GM18870 (cell line): ENCODE data around the gene PNMA8C.

Source experiments
- ATAC-seq: cut with Tn5 transposase; IDR thresholded peaks from one replicate; pipeline ENCODE4 v1.9.1; 2021; ENCODE audit warnings: moderate library complexity; ENCODE audit not compliant: unreplicated experiment

The PNMA8C gene

DNA sequence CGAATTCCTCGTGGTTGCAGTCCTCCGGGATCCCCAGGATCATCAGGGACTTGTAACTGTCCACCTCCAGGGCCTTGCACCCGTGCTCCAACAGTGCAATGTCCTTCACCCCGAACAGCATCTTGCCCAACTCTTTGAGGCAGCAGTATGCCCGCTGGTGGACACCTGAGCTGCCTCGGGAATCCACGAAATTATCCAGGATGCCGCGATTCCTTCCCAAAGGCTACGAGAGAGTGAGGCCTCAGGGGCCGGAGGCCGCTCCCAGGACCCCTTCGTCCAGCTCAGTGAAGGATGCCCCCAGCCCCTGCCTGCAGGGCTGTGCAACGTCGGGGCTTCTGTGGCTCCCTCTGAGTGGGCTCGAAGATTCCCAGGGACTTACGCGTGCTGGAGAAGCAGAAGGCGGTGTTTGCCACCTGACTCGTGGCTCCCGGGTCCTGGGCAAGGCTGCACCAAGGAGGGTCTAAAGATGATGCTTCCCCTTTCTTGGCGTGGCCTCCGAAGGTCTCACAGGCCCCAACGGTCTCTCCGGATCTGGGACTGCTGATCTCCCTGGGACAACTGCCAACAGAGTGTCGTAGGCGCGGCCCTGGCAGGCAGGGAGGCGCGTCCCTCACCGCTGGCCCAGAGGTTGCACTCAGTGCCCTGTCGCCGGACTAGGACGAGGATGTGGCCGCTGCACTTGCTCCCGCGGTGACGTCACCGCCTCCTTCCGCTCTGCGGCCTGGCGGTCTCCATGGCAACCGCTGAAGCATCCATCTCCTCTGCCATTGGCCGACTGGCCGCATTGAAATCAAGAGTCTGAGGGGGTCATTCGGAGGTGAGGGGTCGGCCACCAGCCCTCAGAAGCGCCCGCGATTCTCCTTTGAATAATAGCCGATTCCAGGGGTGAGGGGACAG lies at the start of gene PNMA8C:
TSS of gene PNMA8C (minus strand) at position 698 of the 897 bp plus-strand sequence. CDS start at position 121, 577 bp downstream.
- ATAC-seq: no peak

DNA sequence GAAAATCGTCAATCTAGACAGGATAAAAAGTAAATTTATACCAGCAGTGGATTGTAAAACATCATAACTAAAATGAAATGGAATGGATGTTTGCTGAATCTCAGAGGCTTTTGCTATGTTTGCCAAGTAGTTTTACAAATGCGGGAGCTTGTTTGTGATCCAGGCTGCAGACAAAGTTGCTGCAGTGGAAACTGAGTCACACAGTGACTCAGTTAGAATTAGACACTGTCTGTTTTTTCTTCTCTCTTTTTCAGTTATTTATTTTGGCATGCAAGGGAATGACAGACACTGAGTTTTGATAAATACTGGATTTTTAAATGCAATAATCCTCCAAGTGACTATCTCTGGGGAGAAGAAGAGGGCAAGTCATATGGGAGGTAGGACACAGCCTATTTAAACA lies 47.2 kb upstream of the PNMA8C start:
- no peak for ATAC-seq

DNA sequence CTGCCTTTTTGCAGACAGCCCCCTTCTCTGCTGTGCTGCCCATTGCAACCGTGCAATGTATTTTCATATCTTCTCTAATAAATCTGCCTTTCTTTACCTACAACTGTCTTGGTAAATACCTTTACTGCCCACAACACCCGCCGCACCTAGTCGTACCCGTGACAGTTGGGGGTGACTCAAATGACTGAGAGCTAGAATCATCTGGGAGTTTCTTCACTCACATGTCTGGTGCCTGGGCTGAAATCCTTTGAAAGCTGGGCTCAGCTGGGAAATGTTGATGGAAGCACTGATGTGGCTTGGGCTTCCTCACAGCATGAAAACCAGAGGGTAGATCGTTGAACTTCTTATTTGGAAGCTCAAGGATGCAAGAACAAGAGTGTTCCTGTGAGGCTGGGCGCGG lies 45.5 kb upstream of the PNMA8C start:
- ATAC-seq: no peak

DNA sequence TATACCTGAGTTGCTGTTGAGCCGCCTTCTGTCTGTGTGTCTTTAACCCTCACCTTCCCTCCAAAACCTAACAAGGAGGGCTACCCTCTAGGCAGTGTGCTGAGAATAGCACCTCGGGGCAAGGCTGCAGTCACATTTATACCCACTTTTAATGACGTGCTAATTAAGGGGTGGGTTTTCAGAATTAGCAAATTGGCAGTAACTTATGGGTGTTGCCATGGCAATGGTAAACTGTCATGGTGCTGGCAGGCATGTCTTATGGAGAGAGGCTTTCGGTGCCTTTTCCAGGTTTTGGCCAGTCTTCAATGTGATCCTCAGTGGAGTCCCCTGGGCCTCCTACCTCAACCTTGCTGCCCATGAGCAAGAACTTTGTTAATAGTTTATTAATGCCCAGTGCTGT lies 43.9 kb upstream of the PNMA8C start:
- ATAC-seq: no peak

DNA sequence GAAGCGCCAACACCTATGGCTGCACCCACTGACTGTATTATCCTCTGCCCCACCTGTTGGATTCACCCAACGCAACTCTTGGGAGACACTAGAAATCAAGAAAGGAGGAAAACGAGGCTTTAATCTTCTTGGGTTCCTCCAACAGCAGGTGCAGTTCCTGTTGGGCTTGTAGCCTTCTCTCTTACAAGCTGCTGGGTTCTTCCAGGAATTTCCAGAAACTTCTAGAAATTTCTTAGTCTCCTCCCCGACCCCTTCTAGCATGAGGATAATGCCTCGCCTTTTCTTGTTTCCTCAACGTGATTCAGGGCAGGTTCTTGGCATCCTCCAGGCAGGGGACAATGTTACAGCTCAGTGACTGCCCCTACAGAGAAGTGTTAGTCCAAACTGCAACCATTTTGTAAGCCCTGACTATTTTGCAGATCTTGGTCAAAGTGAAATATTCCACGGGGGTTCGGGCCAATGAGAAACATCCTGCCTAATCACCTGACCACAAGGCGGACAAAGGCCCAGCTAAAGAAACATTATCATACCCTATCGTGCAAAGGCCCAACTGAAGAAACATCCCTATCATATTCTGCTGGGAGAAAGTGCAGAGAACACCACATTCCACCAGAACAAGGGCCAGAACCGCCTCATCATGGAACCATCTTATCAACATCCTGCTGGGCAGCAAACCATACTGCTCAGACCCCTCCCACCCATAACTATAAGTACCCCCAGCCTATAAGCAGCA lies 43.2 kb upstream of the PNMA8C start:
- no peak for ATAC-seq

DNA sequence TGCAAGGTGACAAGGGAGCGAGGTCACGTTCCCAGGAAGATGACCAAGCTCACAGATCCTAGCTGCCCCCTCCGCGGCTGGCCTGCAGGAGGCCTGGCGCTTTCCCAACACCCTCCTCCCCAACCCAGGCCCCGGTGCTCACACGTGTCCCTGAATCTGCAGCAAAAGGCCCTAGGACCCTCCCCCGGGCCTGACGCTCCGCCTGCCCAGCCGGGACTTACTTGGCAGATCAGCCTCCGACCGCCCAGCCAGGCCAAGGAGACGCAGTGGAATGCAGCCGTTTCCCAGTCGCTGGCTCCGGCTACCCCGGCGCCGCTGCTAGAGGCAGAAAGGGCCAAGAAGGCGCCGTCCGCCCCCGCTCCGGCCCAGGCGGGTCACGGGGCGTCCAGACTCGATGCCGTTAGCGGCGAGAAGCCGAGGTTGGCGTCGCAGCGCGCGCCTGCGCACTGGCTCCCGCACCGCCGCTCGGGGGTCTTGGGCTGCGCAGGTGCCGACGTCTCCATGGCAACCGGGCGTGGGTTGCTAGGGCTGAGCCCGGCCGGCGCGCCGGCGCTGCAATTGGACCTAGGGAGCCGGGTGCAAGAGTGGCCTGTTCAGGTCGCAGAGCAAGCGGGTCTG lies 42.5 kb upstream of the PNMA8C start, which contains the start of gene PNMA8A:
TSS of gene PNMA8A (minus strand) at position 448 of the 618 bp plus-strand sequence. CDS start 528 bp downstream, outside the sequence.
- ATAC-seq: no peak

DNA sequence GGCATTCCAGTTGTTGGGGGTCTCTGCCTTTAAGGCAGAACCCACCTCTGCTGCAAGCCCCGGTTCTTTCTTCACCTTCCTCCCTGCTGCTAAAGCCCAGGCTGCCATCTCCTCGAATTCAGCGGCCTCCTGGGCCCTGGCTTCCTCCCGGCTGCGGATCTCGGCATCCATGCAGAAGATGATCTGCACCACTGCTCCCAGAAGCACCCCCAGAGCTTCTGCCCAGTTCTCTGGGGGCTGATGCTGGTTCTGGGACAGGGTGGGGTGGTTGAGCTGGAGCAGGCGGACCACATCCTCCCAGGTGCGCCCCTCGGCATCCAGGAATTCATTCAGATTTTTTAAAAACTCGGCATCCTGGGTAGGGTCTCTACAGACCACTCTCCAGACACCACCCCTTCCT lies 41.6 kb upstream of the PNMA8C start:
- ATAC-seq: no peak

DNA sequence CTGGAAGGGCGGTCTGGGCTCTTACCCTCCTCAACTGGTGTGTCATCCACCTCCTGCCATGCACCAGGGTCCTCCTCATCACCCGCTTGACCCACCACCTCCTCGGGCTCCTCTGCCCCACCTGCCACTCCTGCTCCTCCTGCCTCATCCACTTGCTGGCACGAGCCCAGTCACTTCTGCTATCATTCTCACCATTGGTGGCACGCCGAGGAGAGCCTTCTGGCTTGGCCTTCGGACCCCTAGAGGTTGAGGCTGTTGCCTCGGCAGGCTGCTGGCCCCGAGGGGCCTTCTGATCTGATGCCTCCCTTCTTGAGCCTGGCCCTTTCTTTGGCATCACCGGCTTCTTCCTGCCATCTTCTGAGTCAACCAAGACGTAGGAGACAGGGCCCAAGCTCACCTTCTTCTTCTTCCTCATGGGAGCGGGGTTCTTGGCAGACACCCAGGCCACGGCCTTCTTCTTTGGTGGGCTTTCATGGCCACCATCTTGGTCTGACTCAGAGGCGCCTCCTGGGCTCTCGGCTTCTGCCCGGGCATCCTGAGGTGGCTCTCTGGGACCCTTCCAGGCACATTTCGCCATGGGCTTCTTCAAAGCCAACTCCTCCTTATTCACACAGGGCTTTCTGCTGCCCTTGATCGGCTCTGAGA lies 40.9 kb upstream of the PNMA8C start:
- no peak for ATAC-seq

DNA sequence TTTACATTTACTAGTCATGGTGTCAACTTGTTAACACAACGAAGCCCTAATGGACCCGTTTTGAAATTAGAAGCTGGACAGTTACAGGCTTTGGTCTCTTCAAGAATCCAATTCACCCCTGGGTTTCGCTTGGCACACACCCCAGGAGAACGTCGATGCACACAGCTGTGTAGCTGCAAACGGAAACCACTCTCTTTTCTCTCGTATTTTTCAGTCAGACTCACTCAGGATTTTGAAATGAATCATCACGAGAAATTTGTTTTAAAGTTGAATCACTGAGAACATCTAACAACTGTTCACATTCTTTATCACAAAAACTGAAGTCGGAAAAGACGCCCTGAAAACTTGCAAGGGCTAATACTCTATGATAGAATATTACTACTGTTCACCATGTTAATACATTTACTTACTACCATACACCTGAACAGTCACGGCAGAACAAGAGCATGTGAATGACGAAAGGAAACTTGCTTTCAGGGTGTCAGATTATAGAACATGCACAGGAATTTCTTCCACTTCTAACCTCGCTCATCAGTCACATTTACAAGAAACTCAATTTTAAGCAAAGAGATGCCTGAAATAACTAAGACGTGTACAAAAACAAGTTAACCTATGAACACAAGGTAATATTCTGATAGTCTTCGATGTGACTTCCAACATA lies 37.9 kb upstream of the PNMA8C start:
- ATAC-seq: no peak

DNA sequence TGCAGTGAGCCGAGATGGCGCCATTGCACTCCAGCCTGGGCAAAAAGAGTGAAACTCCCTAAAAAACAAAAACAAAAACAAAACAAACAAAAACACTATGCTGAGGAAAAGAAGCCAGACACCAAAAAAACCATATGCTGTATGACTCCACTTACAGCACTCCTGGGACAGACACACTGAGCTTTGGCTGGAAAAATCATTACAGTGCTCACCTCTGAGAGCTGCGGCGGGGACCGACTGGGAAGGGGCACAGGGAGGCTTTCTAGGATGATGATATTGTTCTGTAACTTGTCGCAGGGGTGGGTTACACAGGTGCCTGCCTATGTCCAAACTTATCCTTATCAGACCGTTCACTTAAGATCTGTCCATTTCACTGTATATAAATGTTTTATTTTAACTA lies 34.8 kb upstream of the PNMA8C start:
- ATAC-seq: no peak

DNA sequence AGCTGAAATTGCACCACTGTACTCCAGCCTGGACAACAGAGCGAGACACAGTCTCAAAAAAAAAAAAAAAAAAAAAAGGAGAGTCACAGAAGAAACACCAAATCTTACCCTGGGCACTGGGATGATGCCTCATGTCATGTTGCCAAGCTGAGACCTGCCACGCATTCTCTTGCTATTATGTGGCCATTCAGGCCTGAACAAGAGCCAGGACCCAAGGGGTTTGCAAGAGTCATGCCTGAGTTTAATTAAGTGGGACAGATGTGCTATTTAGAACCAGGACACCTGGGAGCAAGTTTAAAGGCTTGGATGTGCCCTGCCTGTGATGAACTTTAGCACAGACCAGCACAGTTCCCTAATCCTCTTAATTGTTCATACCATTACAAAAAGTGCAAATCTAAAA lies 32.8 kb upstream of the PNMA8C start:
- no peak for ATAC-seq

DNA sequence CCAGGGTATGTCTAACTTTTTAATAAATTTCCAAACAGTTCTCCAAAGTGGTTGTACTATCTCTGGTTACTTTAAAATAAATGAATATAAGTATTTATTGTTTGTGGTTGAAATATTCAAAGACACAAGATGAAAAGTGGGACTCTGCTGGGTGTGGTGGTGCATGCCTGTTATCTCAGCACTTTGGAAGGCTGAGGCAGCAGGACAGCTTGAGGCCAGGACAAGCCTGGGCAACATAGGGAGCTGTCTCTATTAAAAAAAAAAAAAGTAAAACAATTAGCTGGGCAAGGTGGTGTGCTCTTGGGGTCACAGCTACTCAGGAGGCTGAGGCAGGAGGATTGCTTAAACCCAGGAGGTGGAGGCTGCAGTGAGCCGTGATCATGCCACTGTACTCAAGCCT lies 32.2 kb upstream of the PNMA8C start:
- ATAC-seq: no peak

DNA sequence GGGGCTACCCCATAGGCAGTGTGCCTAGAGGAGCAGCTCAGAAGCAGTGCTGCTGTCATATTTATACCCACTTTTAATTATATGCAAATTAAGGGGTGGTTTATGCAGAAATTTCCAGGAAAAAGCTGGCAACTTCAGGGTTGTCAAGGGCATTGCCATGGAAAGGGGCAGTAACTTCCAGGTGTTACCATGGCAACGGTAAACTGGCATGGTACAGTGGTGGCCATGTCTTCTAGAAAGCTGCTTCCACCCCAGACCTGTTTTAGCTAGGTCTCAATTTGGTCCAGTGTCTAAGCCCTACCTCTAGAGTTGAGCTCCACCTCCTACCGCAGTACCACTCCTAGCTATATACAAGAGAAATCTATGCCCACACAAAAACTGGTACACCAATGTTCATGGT lies 31.3 kb upstream of the PNMA8C start:
- ATAC-seq: no peak

DNA sequence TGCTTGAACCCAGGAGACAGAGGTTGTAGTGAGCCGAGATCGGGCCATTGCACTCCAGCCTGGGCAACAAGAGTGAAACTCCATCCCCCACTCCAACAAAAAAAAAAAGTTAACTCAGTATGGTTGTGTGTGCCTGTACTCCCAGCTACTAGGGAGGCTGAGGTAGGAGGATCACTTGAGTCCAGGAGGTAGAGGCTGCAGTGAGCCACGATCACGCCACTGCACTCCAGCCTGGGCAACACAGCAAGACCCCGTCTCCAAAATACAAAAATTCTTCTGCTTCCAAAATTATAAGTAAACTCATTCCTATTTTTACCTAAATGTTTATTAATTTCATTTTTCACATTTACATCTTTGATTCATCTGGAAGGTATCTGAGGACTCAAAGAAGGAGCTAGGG lies 28.2 kb upstream of the PNMA8C start:
- no peak for ATAC-seq

DNA sequence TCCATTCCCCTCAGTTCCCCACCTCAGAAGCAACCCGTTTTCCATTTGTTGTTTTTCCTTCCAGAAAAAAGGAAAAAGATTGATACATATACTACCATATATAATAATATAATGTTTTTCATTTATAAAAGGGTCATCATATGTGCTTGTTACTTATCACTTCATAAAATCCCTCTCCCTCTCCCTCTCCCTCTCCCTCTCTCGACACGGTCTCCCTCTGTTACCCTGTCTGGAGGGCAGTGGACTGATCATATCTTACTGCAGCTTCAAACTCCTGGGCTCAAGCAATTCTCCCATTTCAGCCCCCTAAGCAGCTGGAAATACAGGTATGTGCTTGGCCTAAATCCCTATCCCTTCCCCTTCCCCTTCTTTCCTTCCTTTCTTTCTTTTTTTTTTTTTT lies 25.5 kb upstream of the PNMA8C start:
- no peak for ATAC-seq

DNA sequence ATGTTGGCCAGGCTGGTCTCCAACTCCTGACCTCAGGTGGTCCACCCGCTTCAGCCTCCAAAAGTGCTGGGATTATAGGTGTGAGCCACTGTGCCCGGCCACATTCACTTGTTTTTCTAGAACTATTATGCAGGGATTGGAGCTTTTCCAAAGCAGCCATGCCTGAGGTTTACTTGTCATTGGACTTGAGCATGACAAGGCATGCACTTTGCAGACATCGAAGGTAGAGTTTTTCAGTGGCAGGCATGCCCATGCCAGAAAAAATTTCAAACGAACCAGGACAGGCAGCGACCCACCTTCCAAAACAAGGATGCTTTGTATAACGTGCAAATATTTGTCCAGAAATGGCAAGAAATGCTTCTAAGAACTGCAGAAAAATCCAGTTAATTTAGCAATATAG lies 24.9 kb upstream of the PNMA8C start:
- no peak for ATAC-seq

DNA sequence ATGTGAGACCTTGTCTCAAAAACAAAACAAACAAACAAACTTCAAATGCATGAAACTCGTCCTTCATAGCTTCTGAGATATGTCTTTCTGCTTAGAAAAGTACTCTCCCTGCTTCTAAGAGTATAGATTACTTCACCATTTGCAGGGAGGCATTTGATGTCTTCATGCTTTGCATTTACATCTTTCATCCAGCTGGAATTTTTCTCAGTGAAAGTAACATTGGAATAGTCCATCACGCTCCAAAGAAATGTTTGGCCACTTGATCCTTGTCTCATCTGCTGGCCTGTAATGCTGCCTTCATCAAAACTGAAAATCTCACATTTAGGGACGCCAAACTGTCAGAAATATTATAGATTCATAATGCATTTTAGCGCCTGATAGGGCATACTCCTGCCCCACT lies 23.4 kb upstream of the PNMA8C start:
- ATAC-seq: no peak

DNA sequence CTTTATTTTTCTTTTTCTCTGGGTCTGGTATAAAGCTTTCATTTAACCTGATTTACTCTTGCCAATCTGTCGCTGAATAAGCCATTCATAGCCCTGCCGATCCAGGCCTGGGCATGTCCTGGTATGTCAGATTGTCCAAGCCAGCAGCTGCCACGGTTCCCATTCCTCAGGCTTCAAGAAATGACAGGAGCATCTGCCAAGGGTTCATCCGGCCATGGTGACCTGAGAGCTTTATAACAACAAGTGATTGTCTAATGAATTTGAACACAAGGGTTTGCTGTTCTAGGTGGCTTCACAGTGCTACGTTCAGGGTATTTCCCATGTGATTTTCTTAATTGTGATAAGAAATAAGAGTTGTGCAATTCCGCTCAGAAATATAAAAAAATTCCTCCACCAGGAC lies 22.6 kb upstream of the PNMA8C start:
- ATAC-seq: no peak

DNA sequence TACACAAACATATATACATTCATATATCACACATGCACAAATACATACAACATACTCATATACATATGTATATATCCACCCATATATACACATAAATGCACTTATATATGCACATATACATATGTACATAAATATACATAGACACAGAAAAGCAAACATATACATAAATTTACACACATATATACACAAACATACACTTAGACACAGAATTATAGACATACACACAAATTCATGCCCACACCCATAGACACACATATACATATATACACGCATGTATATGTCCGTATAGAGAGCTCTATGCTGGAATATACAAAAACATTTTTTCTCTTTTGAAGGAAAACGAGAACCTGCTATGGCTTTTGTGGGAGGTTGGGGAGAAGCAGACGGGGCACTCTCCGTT lies 22.0 kb upstream of the PNMA8C start:
- no peak for ATAC-seq

DNA sequence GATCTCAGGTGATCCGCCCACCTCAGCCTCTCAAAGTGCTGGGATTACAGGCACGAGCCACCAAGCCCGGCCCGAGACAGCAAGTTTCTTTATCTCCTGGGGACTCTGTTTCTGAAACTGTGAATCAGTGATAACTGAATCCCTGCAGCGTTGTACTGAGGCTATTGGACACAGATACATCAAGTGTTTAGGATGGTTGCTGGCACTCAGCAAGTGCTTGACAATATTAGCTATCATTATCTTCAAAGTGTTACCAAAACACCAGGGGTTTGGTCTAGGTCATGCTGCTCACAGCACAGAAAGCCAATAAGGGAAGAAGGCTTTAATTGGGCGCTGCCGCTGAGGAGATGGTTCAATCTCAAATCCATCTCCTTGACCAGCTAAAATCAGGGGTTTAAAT lies 20.5 kb upstream of the PNMA8C start:
- ATAC-seq: no peak

DNA sequence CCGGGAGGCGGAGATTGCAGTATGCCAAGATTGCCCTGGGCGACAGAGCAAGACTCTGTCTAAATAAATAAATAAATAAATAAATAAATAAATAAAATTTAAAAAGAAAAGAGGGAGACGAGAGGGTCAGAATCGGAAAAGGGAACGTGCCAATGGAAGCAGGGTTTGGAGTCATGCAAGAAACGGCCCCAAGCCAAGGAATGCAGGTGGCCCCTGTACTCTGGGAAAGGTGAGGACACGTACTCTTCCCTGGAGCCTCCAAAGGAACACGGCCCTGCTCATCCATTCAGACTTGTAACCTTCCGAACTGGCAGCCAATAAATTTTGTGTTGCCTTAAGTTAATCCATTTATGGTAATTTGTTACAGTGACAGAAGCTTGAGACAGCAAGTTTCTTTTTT lies 19.9 kb upstream of the PNMA8C start:
- ATAC-seq: no peak
